NCI-H1417 treated with DMSO at 0.1 percent for 48 hours (cell line): Measurements from ENCODE around the gene NMNAT2.
"Not testable (repeated sequence)": the region's sequence is repeated elsewhere in the genome, so short reads cannot be mapped to it uniquely, and the experiment has no call there.

Experiments used
- DNase-seq: peaks from one replicate; lab custom pipeline; 2025; lab: John Stamatoyannopoulos, UW

The NMNAT2 gene

GRCh38 chr1:183417772-183418491 is at the start of gene NMNAT2:
TSS of gene NMNAT2 (minus strand) at chr1:183418380. CDS start at chr1:183418267, 113 bp downstream.
- DNase-seq = peak; percentile 29

GRCh38 chr1:183467687-183468086 is 49.5 kb upstream of the NMNAT2 start:
- no peak for DNase-seq

GRCh38 chr1:183466781-183467180 is 48.6 kb upstream of the NMNAT2 start:
- no peak for DNase-seq

GRCh38 chr1:183463566-183463965 is 45.4 kb upstream of the NMNAT2 start:
- no peak for DNase-seq

- DNase-seq = no peak
Measured at GRCh38 chr1:183461350-183461749, 43.2 kb upstream of the NMNAT2 start.

- DNase-seq = no peak
Measured at GRCh38 chr1:183460596-183460995, 42.4 kb upstream of the NMNAT2 start.

- no peak for DNase-seq
Measured at GRCh38 chr1:183457449-183457848, 39.3 kb upstream of the NMNAT2 start.

GRCh38 chr1:183456826-183457225 is 38.6 kb upstream of the NMNAT2 start:
- no peak for DNase-seq

- DNase-seq = no peak
Measured at GRCh38 chr1:183454377-183454776, 36.2 kb upstream of the NMNAT2 start.

- no peak for DNase-seq
Measured at GRCh38 chr1:183450093-183450492, 31.9 kb upstream of the NMNAT2 start.

- DNase-seq = no peak
Measured at GRCh38 chr1:183449223-183449770, 31.1 kb upstream of the NMNAT2 start.

- no peak for DNase-seq
Measured at GRCh38 chr1:183444243-183444642, 26.1 kb upstream of the NMNAT2 start.

- no peak for DNase-seq
Measured at GRCh38 chr1:183443466-183443865, 25.3 kb upstream of the NMNAT2 start.

GRCh38 chr1:183443011-183443410 is 24.8 kb upstream of the NMNAT2 start:
- DNase-seq = no peak

- DNase-seq = no peak
Measured at GRCh38 chr1:183438060-183438459, 19.9 kb upstream of the NMNAT2 start.

GRCh38 chr1:183435497-183435896 is 17.3 kb upstream of the NMNAT2 start:
- no peak for DNase-seq

- DNase-seq = no peak
Measured at GRCh38 chr1:183433703-183434102, 15.5 kb upstream of the NMNAT2 start.

- DNase-seq = no peak
Measured at GRCh38 chr1:183432548-183432875, 14.3 kb upstream of the NMNAT2 start.

GRCh38 chr1:183431840-183432547 is 13.8 kb upstream of the NMNAT2 start:
- no peak for DNase-seq

GRCh38 chr1:183427591-183427990 is 9.4 kb upstream of the NMNAT2 start:
- DNase-seq = not testable (repeated sequence)

GRCh38 chr1:183424691-183425090 is 6.5 kb upstream of the NMNAT2 start:
- no peak for DNase-seq

- DNase-seq = no peak
Measured at GRCh38 chr1:183423541-183423940, 5.4 kb upstream of the NMNAT2 start.

GRCh38 chr1:183419399-183419798 is 1.2 kb upstream of the NMNAT2 start:
- no peak for DNase-seq
